Osteoblast (primary cell): Measurements from ENCODE around the gene CARMIL1. TPM values are rescaled to one million over a fixed set of nuclear protein-coding genes. Genes with fewer than 3 reads are reported as not detected.

Experiments
- DNase-seq: peaks from one replicate; pipeline ENCODE4 v3.0.0; 2011; ENCODE audit warnings: low spot score, mixed read lengths; ENCODE audit not compliant: insufficient read length; ENCODE audit errors: missing footprints
- H2AFZ ChIP-seq: 2 replicates; pipeline ENCODE4 v1.6.0; 2011; ENCODE audit warnings: mild to moderate bottlenecking, low read length
- H3K27ac ChIP-seq: 2 replicates; pipeline ENCODE4 v1.5.1; 2011; ENCODE audit warnings: mild to moderate bottlenecking, low read depth, low read length, moderate library complexity
- H3K27me3 ChIP-seq: 2 replicates; pipeline ENCODE4 v1.6.0; 2012; ENCODE audit warnings: mild to moderate bottlenecking, control low read depth, inconsistent platforms, low read length, moderate library complexity; ENCODE audit not compliant: insufficient read depth
- H3K36me3 ChIP-seq: 2 replicates; pipeline ENCODE4 v1.5.1; 2011; ENCODE audit warnings: mild to moderate bottlenecking, low read length, control low read depth, moderate library complexity; ENCODE audit not compliant: insufficient read depth
- H3K4me1 ChIP-seq: 2 replicates; pipeline ENCODE4 v1.5.1; 2011; ENCODE audit warnings: mild to moderate bottlenecking, low read length, control low read depth, moderate library complexity; ENCODE audit not compliant: insufficient read depth
- H3K4me2 ChIP-seq: 2 replicates; pipeline ENCODE4 v1.6.0; 2011; ENCODE audit warnings: mild to moderate bottlenecking, low read length; ENCODE audit not compliant: insufficient read depth
- H3K4me3 ChIP-seq: fragments of 200-600 bp; sonication (generic); 3 replicates; pipeline ENCODE4 v1.5.1; 2012; ENCODE audit warnings: mild to moderate bottlenecking, low read length, inconsistent platforms; ENCODE audit not compliant: insufficient read depth
- H3K79me2 ChIP-seq: 2 replicates; pipeline ENCODE4 v1.6.0; 2012; ENCODE audit warnings: mild to moderate bottlenecking, low read length, control low read depth, inconsistent platforms; ENCODE audit not compliant: insufficient read depth
- H3K9me3 ChIP-seq: 2 replicates; pipeline ENCODE4 v1.5.1; 2011; ENCODE audit warnings: low read depth, low read length, control low read depth
- H4K20me1 ChIP-seq: 2 replicates; pipeline ENCODE4 v1.6.0; 2012; ENCODE audit warnings: mild to moderate bottlenecking, low read length, control low read depth; ENCODE audit not compliant: insufficient read depth
- CTCF ChIP-seq: IDR thresholded peaks from 2 replicates; pipeline ENCODE4 v1.5.1; 2011; ENCODE audit warnings: mild to moderate bottlenecking, low read depth, low read length, moderate library complexity; ENCODE audit errors: extremely low read depth
- total RNA-seq: library from RNA; depleted of rRNA; stranded (reverse); fragments of >200 nt; gene quantifications from 2 replicates; pipeline ENCODE4 v1.2.3, GENCODE V29; 2012

The CARMIL1 gene
- total RNA-seq, 1 donor: 25.7 TPM

GRCh38 chr6:25336996-25337395, 57.8 kb downstream of the CARMIL1 start:
- Histone ChIP-seq H3K79me2 (peaks cover 9% of the 10 kb centered on the region), H3K4me2 (no peak overlapping the region), H3K4me1 (no peaks in the 10 kb centered on the region), H3K9me3 (no peaks in the 10 kb centered on the region), H4K20me1 (peaks cover 3% of the 10 kb centered on the region), H3K4me3 (no peak overlapping the region), H3K36me3 (no peaks in the 10 kb centered on the region), H3K27ac (no peak overlapping the region), H2AFZ (no peak overlapping the region), H3K27me3 (no peaks in the 10 kb centered on the region)
- no peak for DNase-seq
- no peak for TF ChIP-seq CTCF

- peaks cover 3% of the 10 kb centered on the region for H4K20me1 ChIP-seq
- no peak overlapping the region for H3K4me2 ChIP-seq
- peaks cover 12% of the 10 kb centered on the region for H3K79me2 ChIP-seq
- no peaks in the 10 kb centered on the region for H3K36me3 ChIP-seq
- DNase-seq: no peak
- TF ChIP-seq CTCF: no peak
- H3K27me3 ChIP-seq: no peaks in the 10 kb centered on the region
- no peak overlapping the region for H2AFZ ChIP-seq
- no peak overlapping the region for H3K4me3 ChIP-seq
- no peaks in the 10 kb centered on the region for H3K4me1 ChIP-seq
- H3K27ac ChIP-seq: no peak overlapping the region
- H3K9me3 ChIP-seq: no peaks in the 10 kb centered on the region
These were observed 58.3 kb downstream of the CARMIL1 start for GRCh38 chr6:25337431-25337830.

GRCh38 chr6:25340431-25341202, 61.4 kb downstream of the CARMIL1 start:
- Histone ChIP-seq H2AFZ (no peak overlapping the region), H4K20me1 (peaks cover 3% of the 10 kb centered on the region), H3K79me2 (peaks cover 8% of the 10 kb centered on the region), H3K4me2 (no peak overlapping the region), H3K4me1 (no peaks in the 10 kb centered on the region), H3K36me3 (no peaks in the 10 kb centered on the region), H3K27ac (no peak overlapping the region), H3K27me3 (no peaks in the 10 kb centered on the region), H3K4me3 (no peak overlapping the region), H3K9me3 (no peaks in the 10 kb centered on the region)
- no peak for TF ChIP-seq CTCF
- DNase-seq: no peak

- H3K36me3 ChIP-seq: no peaks in the 10 kb centered on the region
- H3K4me2 ChIP-seq: no peak overlapping the region
- no peaks in the 10 kb centered on the region for H3K27me3 ChIP-seq
- DNase-seq: no peak
- no peak overlapping the region for H3K4me3 ChIP-seq
- no peak overlapping the region for H2AFZ ChIP-seq
- no peaks in the 10 kb centered on the region for H3K4me1 ChIP-seq
- peaks cover 8% of the 10 kb centered on the region for H3K79me2 ChIP-seq
- no peak for TF ChIP-seq CTCF
- no peak overlapping the region for H3K27ac ChIP-seq
- no peaks in the 10 kb centered on the region for H3K9me3 ChIP-seq
- peaks cover 3% of the 10 kb centered on the region for H4K20me1 ChIP-seq
These were observed 62.0 kb downstream of the CARMIL1 start for GRCh38 chr6:25341203-25341552.
